HG03378 (cell line): Measurements from ENCODE around the gene GAK.

Source experiments
- ATAC-seq: cut with Tn5 transposase; IDR thresholded peaks from one replicate; pipeline ENCODE4 v1.9.1; 2021; ENCODE audit warnings: mild to moderate bottlenecking, moderate library complexity; ENCODE audit not compliant: unreplicated experiment

Gene GAK

GRCh38 chr4:874971-875817 is 56.9 kb downstream of the GAK start:
- ATAC-seq = no peak

DNA sequence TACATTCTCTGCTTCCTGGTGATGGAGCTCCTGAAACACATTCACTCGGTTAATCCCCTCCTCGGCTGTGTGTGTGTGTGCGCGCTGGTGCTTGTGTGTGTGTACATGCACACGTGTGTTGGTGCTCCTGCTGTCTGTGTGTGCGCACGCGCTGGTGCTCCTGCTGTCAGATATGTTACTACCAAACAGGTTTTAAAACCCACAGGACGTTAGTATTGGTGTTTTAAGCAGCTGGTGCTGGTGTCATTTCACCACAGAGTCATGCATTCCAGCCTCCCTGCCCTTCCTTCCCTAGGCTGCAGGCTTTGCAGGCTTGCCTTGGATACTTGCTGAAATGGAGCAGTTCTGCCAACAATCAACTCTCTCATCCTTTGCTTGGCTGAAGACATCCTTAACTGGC is 58.1 kb downstream of the GAK start:
- no peak for ATAC-seq

DNA sequence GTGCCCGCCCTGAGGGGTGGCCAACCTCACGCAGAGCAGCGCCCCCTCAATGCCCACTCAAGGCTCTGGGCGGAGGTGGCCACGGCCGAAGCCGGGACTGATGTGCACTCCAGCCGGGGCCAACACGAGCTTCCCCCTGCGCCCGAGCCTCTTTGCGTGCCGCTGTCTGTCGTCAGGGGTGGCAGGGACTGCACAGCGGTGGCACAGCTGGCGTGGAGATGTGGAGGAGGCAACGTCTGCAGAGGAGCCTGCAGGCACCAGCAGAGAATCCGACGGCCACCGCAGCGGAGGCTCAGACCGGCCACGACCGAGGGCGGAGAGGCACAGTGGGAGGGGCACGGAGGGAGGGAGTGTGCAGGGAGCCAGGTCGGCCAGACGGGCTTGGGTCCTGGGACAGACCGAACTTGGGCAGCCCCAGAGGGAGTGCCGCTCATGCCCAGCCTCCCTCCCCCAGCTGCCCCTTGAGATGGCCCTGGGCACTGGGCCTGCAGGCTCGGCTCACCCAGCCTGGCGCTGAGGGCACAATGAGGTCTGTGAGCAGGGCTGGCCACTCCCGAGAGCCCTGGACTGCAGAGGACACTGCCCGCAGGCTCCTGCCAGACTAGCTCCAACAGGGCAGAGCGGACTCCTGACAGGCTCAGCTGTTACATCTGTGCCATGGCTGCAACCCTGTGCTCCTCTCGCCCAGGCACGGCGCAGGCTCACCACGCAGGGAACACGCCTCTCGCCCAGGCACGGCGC is 59.7 kb downstream of the GAK start:
- ATAC-seq = no peak

- no peak for ATAC-seq
Observed at GRCh38 chr4:871484-871883, 60.6 kb downstream of the GAK start.

DNA sequence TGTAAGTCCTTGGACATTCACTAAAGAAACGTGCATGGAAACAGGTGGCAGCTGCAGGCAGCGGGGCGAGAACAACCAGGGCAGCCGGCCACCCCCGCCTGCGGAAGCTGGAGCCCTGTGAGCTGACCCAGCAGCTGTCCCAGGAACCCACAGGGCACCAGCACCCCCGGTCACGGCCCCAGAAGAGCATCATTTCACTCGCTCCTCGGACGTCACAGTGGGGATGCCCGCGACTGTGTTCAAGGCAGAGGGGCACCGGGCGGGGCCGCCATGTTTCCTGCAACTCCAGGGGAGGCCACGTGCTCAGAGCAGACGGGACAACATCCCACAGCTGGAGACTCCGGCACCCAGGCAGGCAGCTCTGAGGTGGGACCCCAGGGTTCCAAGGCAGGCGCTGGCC is 61.2 kb downstream of the GAK start:
- no peak for ATAC-seq

GRCh38 chr4:869776-870175 is 62.3 kb downstream of the GAK start:
- no peak for ATAC-seq

- no peak for ATAC-seq
Observed at GRCh38 chr4:868421-868820, 63.7 kb downstream of the GAK start.

DNA sequence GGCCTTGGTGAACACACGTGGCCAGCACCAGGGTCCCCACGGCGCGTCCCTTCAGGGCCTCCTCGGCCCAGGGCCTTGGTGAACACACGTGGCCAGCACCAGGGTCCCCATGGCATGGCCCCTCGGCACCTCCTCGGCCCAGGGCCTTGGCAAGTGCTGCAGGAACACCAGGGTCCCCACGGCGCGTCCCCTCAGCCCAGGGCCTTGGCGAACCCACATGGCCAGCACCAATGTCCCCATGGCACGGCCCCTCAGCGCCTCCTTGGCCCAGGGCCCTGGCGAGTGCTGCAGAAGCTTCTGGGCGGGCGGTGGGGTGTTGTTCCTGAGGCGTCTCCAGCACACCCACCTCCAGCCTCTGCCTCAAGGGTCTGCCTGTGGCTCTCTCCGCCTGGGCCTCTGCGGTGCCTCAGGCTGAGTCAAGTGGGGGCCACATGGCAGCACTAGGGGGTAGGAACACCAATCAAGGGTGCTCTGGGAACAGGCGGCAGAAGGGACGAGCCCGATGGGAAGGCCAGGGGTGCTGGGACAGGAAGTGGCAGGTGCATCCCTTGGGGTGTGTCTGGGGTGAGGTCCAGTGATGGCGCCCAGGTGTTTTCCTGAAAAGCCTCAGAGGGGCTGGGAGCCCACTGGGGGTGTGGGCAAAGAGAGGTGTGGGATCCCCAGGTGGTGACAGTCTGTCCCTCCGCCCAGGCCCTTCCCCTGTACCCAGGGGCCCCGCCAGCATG is 64.4 kb downstream of the GAK start:
- ATAC-seq = no peak

DNA sequence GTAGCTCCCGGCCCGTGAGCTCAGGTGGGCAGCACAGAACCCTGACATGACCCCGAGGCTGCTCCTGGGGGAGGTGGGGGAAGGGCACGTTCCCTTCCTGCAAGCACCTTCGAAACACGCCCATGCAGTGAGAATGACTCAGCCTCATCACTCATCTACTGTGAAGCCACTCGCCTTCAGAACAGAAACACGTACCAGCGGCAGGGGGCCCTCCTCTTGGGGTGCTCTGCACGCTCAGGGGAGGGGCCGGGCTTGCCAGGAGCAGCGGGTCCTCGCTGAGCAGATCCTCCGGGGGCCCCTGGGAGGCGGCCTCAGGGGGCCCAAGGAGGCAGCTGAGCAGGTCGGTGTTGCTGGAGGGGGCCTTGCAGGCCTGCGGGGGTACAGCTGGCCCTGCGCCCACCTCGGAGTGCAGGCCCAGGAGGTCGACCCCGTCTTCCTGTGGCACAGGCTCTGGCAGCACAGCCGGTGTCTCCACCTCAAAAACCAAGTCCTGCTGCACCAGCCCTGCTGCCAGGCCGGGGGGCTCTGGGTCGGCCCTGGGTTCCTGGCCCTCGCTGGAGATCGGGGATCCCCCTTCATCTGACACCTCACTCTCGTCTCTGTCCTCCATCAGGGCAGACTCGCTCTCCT is 65.2 kb downstream of the GAK start:
- ATAC-seq = no peak

DNA sequence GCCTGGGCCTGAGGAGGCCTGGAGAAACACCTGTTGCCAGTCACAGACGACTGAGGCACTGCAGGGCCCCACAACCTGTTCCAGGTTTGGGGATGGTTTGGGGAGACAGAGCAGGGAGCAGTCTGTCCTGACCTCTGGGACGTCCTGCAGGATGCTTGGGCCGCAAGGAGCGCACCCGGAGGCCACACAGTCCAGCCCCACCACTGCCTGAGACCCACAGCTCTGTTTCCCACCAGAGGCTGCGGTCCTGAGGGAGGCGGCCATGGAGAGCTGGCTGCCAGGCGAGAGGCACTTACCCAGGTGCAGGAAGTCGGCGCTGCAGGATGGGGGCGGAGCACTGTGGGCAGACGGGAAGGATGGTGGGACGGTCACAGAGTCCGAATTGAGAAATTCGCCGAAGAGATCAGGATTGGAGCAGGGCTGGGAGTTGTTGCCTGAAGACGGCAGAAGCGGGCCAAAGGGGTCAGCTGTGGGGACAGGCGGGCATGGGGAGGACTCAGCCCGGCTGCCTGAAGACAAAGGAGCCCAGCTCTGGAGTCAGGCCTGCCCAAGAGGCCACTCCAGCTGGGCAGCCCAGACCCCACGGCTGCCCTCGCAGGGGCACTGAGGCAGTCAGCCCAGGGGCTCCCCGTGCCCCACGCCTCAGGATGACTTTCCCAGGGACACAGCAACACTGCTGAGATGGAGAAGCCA is 65.9 kb downstream of the GAK start:
- ATAC-seq = no peak

DNA sequence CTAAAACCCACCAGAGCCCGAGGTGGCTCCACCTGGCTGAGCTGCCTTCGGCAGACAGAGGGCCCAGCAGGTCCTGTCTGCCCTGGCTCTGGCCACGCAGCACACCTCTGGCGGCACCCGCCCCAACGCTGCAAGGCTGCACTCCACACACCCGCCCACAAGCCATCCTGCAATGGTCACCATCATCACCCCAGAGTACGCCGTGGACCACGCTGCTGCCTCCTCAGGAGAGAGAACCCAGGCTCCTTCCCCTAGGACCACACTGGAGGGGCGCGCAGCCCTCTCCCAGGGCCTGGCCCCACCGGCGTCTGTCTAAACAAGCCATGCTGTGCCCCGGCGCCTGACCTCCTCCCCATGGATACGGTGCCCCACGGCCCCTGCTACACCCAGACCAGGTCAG is 66.5 kb downstream of the GAK start:
- no peak for ATAC-seq

- no peak for ATAC-seq
Observed at GRCh38 chr4:865121-865465, 67.0 kb downstream of the GAK start.

- no peak for ATAC-seq
Observed at GRCh38 chr4:864456-865120, 67.5 kb downstream of the GAK start.

GRCh38 chr4:860561-860960 is 71.6 kb downstream of the GAK start:
- ATAC-seq = no peak

DNA sequence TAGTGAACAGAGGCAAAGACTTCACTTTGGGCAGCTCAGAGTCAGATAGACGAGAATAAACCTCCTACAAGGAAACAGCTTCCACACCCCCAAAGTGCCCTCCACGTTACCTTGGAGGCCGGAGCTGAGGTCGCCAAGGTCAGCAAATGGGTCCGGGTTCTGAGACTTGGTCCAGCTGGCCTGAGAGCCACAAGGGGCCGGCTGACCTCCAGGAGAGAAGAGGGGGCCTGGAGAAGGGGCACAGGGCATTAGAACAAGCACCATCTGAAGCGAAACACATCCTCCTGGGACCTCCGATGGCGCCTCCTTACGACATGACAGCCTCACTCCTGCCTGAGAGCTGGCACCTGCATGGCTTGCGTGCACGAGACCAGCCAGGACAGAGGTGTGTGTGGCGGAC is 72.6 kb downstream of the GAK start:
- ATAC-seq = no peak

DNA sequence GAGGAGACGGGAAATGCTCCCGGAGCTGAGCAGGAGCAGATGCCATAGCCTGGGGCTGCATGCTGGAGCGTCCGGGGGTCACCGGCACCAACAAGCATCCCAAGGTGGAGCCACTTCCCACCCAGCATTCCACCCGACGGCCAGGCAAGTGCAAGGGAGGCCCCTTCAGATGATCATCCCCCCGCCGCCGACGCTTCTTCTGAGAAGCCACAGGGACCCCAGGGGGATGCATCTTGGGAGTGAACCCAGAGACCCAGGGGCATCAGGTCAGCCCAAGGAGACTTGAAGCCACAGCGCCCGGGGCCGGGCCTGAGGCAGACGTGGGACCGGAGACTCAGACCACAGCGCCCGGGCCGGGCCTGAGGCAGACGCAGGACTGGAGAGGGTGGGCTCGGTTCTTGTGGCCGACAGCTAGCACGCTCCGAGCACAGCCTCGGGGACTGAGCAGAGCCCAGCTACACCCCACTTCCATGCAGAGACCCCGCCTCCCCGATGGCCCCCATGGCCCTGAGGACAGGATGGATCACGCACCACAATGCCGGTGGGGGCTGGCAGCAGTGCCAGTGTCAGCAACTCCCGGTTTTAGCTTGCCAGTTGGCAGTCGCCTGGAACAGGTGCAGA is 73.2 kb downstream of the GAK start:
- ATAC-seq = no peak

DNA sequence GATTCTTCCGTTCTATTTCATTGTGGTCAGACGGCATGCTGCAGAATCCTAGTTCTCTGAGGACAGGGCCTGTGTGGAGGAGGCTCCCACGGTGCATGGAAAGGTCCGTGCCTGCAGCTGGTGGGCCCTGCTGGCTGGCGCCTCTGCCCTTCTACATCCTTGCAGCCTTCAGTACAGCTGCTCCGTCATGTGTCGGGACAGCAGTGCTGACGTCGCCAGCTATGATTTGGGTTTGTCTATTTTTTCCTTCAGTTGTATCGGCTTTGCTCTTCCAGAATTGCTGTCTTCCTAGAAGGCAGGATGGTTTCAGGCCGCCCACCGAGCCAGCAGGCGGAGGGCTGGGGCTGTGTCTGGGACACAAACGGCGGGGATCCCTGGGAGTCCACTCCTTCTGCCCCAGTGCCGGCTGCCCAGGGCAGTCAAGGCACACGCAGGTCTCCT is 74.1 kb downstream of the GAK start:
- ATAC-seq = no peak

DNA sequence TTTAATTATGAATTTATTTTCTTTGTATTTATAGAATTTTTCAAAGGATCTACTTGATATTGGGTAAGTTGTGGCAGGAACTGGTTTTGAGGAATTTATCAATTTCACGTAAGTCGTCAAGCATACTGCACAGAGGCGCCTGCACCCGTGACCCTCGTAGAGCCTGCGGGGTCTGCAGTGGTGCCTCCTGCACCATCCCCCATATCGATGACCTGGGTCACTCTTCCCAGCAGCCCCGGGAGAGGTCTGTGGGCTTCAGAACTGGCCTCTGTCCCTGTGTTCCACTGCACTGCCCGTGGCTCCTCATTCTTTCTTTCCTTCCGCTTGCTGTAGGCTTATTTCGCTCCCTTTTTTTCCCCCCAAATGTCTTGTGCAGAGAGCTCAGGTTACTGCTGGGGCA is 74.7 kb downstream of the GAK start:
- ATAC-seq = no peak

DNA sequence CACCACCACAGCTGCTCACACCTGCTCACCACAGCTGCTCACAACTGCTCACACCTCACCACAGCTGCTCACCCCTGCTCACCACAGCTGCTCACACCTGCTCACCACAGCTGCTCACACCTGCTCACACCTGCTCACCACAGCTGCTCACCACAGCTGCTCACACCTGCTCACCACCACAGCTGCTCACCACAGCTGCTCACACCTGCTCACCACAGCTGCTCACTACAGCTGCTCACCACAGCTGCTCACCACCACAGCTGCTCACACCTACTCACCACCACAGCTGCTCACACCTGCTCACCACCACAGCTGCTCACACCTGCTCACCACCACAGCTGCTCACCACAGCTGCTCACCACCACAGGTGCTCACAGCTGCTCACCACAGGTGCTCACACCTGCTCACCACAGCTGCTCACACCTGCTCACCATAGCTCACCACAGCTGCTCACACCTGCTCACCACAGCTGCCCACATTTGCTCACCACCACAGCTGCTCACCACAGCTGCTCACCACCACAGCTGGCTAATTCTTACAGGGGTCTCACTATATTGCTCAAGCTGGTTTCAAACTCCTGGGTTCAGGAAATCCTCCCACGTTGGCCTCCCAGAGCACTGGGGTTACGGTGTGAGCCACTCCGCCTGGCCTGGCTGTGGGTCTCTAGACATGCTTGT is 75.8 kb downstream of the GAK start:
- ATAC-seq = no peak
